GM18498 (cell line): ENCODE results near the gene C1GALT1C1.
A peak's percentile ranks its signal among the peaks of the same experiment; 100 is the strongest.
"Not testable (repeated sequence)": the region's sequence is repeated elsewhere in the genome, so short reads cannot be mapped to it uniquely, and the experiment has no call there.

Experiments used
- ATAC-seq: cut with Tn5 transposase; IDR thresholded peaks from one replicate; pipeline ENCODE4 v1.9.1; 2021; ENCODE audit warnings: mild to moderate bottlenecking, moderate library complexity; ENCODE audit not compliant: unreplicated experiment

The C1GALT1C1 gene

DNA sequence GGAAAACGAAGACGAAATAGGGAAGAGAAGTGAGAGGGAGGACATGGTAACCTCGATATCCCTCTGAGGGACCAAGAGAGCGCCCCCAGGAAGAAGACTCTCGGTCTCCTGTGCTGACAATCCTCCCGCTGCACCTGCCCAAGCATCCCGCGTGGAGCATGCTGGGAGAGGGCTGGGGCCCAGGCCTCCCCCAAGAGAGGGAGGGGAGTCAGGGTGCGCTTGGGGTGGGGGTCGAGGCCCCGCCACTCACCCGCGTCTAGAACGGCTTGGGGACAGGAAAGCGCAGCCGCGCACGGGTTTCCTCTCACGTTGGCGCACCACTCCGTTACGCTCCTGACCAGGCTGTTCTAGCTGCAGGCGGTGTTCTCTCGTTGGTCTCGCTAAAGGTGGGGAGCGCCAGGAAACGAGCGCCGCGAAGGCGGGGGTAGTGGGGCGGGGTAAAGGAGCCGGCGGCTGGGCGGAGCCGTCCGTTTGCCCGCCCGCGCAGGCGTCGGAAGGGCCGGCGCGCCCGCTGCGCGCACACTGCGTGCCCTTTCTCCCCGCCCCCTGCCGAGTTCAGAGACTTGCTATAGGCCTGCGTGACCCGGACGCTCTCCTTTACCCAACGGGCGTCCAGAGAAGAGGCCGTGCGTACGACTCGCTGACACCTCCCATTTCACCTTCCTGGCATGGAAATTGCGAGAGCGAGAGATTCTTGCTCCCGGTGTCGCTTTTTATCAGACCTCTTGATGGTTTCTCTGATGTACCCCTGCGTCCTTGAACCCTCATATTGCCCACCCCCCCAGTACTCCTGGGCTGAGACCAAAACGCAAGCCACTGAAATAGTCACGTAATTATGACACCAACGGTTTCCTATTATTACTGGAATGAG lies at the start of gene C1GALT1C1:
C1GALT1C1 (minus strand) TSS at position 388 of the 871 bp plus-strand sequence. CDS start 2,888 bp downstream, outside the sequence.
- ATAC-seq = peak; percentile 97

DNA sequence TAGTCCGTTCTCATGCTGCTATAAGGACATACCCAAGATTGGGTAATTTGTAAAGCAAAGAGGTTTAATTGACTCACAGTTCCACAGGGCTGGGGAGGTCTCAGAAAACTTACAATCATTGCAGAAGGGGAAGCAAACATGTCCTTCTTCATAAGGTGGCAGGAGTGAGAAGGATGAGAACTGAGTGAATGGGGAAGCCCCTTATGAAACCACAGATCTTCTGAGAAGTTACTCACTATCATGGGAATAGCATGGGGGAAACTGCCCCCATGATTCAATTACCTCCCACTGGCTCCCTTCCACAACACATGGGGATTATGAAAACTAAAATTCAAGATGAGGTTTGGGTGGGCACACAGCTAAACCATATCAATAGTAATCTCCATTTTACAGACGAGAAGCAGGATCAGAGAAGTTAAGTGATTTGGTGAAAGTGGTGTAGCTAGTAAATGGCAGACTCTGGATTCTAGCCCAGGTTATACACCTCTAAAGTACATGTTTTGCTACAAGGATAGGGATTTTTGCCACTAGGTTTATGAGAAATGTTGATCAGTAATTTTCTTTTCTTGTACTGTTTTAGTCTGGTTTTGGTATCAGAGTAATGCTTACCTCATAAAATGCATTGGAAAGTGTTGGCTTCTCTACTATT lies 47.3 kb upstream of the C1GALT1C1 start:
- ATAC-seq = no peak

DNA sequence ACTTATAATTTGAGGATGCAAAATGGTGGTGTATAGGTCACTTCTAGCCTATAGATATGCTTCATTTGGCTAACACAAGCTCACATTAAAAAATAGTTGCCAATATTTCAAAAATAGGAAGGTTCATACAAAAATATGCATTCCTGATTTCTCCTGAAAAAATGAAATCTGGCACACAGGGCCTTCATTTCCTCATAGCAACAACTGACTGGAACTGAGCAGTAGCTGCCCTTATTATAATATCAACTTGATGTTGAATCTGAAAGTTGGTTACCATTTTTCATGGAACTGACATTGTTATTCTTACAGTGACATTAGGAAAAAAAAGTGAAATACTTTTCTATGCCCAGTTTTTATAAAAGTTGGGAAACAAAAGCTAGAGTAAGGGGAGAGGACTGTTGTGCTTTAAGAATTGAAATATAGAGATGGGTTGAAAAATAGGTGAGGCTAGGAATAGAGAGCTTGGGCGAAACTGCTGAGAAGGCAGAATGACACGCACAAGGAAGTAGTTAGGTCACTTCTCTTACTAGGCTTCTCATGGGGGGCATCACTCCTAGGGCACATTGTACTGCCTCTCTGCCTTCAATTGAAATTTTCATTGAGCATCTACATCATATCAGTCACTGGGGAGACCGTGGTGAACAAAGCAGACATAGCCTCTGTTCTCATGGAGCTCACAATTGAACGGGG lies 43.1 kb upstream of the C1GALT1C1 start:
- ATAC-seq = no peak

DNA sequence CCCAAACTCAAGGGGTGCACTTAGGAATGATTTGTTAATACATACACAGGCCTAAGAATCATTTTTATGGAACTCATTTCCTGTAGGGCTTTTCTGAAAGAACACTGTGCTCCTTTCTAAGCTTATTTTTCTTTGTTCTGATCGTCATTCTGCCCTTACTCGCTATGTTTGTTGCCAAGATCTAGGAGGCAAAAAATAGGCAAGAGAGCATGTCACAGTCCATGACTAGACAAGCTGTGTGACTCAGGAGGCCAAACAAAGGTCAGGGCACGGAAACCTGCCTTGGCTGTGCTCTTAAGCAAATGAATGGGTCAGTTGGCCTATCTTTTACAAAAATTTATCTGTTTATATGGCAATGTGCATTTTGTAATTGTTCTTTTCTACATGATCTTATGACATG lies 42.5 kb upstream of the C1GALT1C1 start:
- ATAC-seq = no peak

DNA sequence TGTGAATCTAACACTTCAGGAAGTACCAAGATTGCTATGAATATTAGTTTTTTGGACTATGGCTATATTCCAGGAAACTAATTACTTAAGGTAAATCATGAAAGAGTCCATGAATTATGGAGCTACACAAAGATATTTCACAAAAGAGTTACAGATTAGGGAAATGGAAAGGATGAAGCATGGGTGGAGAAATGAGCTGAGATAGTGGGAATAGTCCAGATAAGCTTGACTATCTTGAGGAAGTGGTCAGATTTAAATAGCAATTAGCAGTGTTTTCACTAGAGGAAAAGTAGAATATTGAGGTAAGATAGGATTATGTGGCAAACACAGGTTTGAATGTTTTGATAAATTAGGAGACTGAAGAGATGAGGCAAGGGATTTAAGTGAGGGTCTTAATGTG lies 42.1 kb upstream of the C1GALT1C1 start:
- ATAC-seq = no peak

DNA sequence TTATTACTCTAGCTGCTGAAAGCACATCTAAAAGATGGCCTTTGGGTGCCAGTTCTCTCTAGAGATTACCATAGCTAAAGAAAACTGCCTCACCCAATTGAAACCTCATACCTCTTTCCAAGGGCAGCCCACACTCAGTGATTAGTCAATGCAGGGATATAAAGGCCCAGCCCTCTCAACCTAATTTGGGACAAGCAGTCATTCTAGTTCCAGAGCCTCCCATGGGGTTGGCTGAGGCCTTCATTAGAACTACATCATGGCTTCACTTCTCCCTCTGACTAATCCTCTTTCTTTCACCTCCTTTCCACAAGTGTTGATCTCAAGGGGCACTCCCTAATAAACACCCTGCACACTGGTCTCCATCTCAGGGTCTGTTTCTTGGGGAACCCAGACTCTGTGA lies 38.5 kb upstream of the C1GALT1C1 start:
- no peak for ATAC-seq

DNA sequence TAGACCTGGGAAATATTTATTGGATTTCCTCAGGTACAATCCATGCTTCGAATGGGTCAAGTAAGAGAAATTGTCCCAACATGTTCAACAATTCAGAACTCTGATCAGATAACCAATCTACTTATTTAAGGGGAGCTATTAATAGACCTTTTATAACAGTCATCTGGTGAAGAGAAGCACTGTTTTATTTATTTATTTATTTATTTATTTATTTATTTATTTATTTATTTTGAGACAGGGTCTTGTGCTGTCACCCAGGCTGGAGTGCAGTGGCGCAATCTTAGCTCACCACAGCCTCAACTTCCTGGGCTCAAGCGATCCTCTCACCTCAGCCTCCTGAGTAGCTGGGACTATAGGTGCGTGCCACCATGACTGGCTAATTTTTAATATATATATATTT lies 34.7 kb upstream of the C1GALT1C1 start:
- not testable (repeated sequence) for ATAC-seq

DNA sequence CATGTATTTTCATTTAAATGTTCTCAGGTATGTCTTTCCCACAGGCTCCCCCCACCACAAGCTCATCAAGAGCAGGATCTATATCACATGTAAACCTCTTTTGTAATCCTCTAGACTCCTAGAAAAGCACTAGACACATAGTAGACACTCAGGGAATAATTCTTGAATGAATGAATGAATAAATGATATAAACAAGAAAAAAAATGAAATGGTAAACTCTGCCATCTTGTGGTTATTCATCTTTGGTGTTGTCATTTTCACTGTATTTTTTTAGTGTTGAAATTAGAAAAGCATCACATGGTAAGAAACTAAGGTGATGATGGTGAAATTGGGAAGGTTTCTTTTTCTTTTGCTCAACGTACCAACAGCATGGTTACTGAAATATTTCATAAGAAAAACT lies 34.2 kb upstream of the C1GALT1C1 start:
- no peak for ATAC-seq

DNA sequence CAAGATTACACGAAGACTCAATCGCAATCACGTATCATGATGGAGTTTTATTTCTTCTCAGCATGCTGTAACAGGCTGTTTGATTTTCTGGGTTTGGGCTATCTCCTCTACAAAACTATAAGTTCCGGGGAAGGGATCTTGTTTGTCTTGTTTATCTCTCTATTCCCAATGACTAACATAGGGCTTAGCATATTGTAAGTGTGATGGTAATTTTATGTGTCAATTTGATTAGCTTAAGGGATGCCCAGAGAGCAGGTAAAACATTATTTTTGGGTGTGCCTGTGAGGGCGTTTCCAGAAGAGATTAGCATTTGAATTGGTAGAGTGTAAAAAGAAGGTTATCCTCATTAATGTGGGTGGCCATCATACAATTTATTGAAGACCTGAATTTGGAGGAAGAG lies 32.8 kb upstream of the C1GALT1C1 start:
- no peak for ATAC-seq

DNA sequence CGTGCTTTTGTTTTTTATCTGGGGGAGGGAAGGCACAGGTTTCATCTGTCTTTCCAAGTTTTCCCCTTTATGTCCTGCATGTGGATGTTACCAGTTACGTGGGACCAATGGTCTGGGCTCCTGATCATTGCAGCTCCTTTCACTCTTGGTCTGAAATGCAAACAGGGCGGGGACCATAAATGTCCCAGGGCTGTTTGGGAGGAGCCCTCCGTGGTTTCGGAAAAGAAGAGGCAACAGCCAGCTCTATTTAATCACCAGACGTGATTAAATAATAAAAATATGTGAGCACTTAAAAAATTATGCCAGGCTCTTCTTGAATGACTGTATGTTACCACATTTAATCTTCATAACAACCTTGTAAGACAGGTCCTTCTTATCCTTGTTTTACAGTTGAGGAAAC lies 30.8 kb upstream of the C1GALT1C1 start:
- no peak for ATAC-seq

DNA sequence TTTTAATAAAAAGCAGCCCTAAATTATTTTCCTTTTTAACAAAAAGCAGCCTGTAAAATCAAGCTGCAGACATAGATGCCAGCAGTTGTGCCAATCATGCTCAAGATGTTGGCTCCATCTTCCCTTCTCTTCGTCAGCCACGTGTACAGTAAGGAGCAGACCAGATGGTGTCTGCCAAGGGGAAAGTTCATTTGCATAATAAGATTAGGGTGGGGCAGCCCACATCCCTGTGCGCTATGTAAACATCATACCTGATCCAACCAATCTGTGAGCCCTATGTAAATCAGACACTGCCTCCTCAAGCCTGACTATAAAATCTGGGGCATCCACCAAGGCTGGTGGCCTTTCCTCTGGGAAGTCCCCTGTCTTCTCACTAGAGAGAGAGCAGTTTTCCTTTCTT lies 23.1 kb upstream of the C1GALT1C1 start:
- no peak for ATAC-seq

DNA sequence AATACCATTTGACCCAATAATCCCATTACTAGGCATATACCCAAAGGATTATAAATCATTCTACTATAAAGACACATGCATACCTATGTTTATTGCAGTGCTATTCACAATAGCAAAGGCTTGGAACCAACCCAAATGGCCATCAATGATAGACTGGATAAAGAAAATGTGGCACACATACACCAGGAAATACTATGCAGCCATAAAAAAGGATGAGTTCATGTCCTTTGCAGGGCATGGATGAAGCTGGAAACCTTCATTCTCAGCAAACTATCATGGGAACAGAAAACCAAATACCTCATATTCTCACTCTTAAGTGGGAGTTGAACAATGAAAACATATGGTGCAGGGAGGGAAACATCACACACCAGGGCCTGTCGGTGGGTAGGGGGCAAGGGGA lies 22.4 kb upstream of the C1GALT1C1 start:
- not testable (repeated sequence) for ATAC-seq

DNA sequence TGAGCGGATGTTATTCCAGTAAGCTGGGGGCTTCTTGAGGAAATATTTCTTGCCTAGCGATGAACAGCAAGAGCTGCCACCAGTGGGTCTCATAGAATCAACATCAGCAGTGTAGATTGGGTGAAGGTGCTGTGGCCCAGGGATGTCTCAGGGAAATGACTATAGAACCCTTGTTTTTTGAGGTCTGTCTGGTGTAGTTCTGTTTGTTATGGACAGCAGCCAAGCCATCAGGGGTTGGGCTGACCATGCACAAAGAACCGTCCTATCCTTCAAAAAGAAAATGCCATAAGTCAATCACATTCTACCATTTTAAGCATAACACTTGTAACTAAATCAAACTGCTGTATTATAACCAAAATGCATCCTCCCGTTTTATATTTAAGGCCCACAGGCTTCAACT lies 17.3 kb upstream of the C1GALT1C1 start:
- ATAC-seq = no peak

DNA sequence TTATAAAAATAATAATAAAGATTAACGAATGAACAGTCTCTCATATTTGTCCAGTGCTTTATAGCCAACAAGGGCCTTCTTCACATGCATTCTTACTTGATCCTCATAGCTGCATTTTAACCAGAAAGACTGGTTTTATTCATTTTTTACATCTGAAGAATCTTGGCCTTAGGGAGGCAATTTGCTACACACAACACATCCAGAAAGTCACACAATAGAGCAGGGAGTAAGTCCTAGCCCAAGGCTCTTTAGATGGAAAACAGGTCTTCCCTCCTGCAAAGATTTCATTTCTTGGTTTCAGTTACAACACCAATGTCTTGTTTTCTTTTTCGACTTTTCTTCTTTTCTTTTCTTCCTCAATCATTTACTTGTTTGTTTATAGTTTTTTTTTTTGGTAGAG lies 13.0 kb upstream of the C1GALT1C1 start:
- ATAC-seq = no peak

DNA sequence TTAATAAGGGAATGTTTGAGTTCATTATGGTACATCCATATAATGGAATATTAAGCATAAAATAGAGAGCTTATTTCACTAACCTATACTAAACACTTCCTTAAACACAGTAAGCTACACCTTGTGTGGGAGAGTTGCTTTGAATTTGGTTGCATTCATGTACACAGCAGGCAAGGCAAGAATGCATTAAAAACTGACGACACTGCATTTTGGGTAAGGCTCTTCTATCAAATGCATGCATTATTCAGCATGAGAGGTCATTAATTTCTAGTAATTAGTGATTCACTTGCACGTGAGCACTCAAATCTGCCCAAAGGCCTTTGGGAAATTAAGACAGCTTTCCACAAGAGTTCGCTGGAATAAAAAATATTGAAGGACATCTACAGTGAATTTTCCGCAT lies 8.8 kb upstream of the C1GALT1C1 start:
- ATAC-seq = no peak

DNA sequence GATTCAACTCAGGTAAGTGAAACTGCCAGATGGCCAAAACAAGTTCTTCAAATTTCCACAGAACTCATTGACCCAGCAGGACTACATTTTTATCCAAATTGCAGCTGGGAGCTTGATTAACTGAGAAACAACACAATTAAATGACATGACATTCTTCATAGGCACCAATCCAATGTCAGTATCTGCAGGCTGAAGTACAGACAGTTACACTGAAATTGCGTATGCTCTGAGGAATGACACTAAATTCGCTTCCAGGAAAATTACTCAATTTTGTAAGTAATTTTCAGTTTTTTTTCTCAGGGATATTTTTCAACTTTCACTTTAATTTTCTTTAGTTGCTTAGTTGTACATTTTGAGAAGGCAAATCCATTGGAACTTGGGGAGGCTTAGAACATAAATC lies 4.5 kb downstream of the C1GALT1C1 start:
- no peak for ATAC-seq

DNA sequence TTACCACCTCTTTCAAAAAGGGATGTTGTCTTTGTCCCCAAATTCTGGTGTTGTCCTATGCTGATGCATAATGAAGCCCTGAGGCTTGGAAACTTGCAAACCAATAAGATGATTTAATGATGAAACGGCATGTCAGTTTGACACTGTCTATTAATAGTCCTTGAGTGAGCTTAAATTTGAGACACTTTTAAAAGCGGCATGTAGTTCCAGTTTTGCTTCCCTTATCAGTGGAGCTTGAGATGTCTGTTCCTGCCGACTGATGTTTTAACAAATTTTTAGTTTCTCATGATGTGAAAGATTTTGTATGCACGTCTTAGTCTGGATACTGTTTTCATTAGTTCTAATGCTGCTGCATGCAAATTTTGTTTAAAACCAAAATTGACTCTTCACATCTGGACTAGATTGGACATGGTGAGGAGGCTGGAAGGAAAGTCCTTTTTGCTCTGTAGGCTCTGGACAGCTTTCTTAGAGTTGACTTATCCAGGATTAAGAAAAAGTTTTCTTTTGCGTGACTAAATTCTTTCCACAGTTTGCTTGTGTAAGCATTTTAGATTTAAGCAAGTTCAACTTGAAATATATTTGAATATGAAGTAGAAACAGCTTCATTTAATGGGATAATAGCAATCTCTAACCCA lies 11.7 kb downstream of the C1GALT1C1 start:
- ATAC-seq = no peak

DNA sequence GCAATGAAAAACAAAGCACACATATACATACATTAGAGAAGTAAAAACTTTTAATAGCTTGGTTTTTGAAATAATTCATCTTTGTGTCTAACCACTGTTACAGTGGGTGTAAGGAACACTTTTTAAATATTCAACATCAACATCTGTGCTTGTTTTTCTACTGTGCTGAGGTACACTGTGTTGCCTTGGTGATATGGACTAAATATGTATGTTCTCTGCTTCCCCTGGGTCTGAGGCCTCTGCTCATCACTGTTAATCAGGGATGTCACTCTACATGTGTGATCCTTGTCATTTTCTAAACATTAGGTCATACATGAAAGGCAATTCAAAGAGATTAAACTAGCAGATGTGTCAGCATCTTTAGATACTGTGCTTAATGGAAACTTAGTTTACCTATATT lies 15.0 kb downstream of the C1GALT1C1 start:
- ATAC-seq = no peak

DNA sequence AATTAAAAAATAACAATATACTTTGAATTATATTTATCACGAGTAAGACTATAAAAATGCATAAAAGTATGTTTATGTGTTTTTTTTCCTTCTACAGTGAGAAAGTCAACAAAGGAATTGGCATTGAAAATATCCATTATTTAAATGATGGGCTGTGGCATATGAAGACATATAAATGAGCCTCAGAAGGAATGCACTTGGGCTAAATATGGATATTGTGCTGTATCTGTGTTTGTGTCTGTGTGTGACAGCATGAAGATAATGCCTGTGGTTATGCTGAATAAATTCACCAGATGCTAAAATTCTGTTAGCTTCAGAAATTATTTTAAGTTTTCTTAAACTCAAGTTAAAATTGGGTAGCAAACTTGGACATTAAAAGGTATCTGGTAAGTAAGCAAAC lies 17.8 kb downstream of the C1GALT1C1 start:
- no peak for ATAC-seq

DNA sequence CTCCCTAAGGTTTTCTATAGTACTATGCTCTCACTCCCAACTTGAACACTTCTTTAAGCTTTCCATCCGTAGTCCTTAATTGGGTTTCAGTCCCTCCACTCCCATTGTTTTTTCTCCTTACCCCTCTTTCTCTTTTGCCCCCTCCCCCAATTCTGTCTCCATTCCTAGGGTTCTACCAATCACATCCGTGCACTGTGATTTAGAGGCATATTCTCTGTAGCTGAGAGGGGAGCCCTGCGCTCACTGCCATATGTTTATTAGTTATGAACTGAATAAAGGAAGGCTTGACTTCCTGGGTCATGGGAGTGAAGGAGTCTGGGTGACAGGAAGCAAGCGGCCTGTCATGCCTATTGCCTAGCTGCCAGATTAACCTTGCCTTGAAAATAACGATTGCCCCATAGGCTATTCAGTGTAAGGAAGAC lies 25.5 kb downstream of the C1GALT1C1 start:
- peak; percentile 60 for ATAC-seq

DNA sequence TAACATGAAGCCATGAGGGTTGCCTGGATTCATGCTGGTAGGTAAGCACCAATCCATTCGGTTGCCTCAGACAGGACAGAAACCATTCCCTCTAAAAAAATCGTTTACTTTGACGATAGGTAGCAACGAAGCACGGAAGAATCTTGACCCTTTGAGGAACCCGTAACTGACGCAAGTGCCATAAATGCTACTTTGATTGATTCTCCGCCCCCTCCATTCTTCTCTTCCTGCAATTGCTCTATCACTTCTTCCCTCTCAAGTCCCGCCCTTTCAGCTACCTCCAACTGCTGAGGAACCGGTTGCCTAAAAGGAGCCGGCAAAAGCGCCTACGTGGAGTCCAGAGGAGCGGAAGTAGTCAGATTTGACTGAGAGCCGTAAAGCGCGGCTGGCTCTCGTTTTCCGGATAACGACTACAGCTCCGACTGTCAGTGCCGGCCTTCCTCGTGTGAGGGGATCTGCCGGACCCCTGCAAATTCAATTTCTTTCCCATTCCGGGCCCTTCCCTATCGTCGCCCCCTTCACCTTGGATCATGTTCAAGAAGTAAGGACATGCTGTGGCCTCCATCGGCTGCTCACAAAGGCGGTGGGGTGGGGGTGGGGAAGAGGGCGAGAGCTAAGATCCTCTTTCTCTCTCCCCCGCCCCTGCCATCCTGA lies 26.0 kb downstream of the C1GALT1C1 start, which contains the start of gene MCTS1:
MCTS1 (plus strand) TSS at position 395 of the 654 bp plus-strand sequence; CDS start at position 531, 136 bp downstream.
- peak; percentile 93 for ATAC-seq
